ENCODE data around the gene TLE3.

Gene TLE3

GRCh38 chr15:70060993-70061305 lies 36.8 kb downstream of the TLE3 start:
- no peak for DNase-seq

- DNase-seq: no peak
Measured at GRCh38 chr15:70060214-70060992, 37.3 kb downstream of the TLE3 start.

GRCh38 chr15:70059476-70060213 lies 38.1 kb downstream of the TLE3 start:
- DNase-seq: no peak

GRCh38 chr15:70058642-70059360 lies 38.9 kb downstream of the TLE3 start:
- no peak for DNase-seq

GRCh38 chr15:70057931-70058641 lies 39.6 kb downstream of the TLE3 start:
- DNase-seq: no peak

GRCh38 chr15:70056091-70056680 lies 41.5 kb downstream of the TLE3 start:
- DNase-seq: no peak

- no peak for DNase-seq
Measured at GRCh38 chr15:70055601-70056051, 42.1 kb downstream of the TLE3 start.

- DNase-seq: no peak
Measured at GRCh38 chr15:70054884-70055387, 42.8 kb downstream of the TLE3 start.

GRCh38 chr15:70054366-70054765 lies 43.4 kb downstream of the TLE3 start:
- DNase-seq: no peak

GRCh38 chr15:70053716-70054229 lies 43.9 kb downstream of the TLE3 start:
- DNase-seq: no peak

- DNase-seq: no peak
Measured at GRCh38 chr15:70053001-70053715, 44.6 kb downstream of the TLE3 start.

GRCh38 chr15:70051948-70052633 lies 45.6 kb downstream of the TLE3 start:
- DNase-seq: no peak

- no peak for DNase-seq
Measured at GRCh38 chr15:70050970-70051369, 46.7 kb downstream of the TLE3 start.

- no peak for DNase-seq
Measured at GRCh38 chr15:70050441-70050840, 47.3 kb downstream of the TLE3 start.

GRCh38 chr15:70049701-70050301 lies 47.9 kb downstream of the TLE3 start:
- no peak for DNase-seq

- DNase-seq: no peak
Measured at GRCh38 chr15:70048578-70049514, 48.9 kb downstream of the TLE3 start.

- no peak for DNase-seq
Measured at GRCh38 chr15:70048198-70048565, 49.5 kb downstream of the TLE3 start.

- no peak for DNase-seq
Measured at GRCh38 chr15:70047386-70048197, 50.1 kb downstream of the TLE3 start.

All from stimulated activated CD4-positive, alpha-beta T cell treated with anti-CD3 and anti-CD28 coated beads, Interleukin-12 subunit alpha, Interleukin-12 subunit beta, amount 100 ng/mL, for 4 hours (primary cell).